Fibroblast of lung (primary cell): ENCODE measurements around the gene GET3. TPM values are rescaled to one million over a fixed set of nuclear protein-coding genes. Genes with fewer than 3 reads are reported as not detected.

Experiments
- DNase-seq, 2 donors: peaks; one replicate each; pipeline versions ENCODE4 v3.0.0 to v3.0.0-alpha.2; 2010; ENCODE audit warnings: low read depth in 2 of 2
- H2AFZ ChIP-seq: 2 replicates; pipeline ENCODE4 v1.5.1; 2012; ENCODE audit warnings: low read length, control low read depth, inconsistent platforms
- H3K27ac ChIP-seq: 2 replicates; pipeline ENCODE4 v1.5.1; 2011; ENCODE audit warnings: low read length, control low read depth; ENCODE audit not compliant: insufficient read depth
- H3K27me3 ChIP-seq: 2 replicates; pipeline ENCODE4 v1.5.1; 2011; ENCODE audit warnings: mild to moderate bottlenecking, low read length; ENCODE audit not compliant: control insufficient read depth, insufficient read depth
- H3K36me3 ChIP-seq: 2 replicates; pipeline ENCODE4 v1.5.1; 2011; ENCODE audit warnings: low read length; ENCODE audit not compliant: control insufficient read depth, insufficient read depth
- H3K4me1 ChIP-seq: 2 replicates; pipeline ENCODE4 v1.5.1; 2011; ENCODE audit warnings: low read length; ENCODE audit not compliant: control insufficient read depth, insufficient read depth; ENCODE audit errors: extremely low read depth
- H3K4me2 ChIP-seq: 2 replicates; pipeline ENCODE4 v1.5.1; 2011; ENCODE audit warnings: low read length, control low read depth; ENCODE audit not compliant: insufficient read depth; ENCODE audit errors: extremely low read depth
- H3K4me3 ChIP-seq, 4 experiments: fragments of 200-600 bp in 1 of 4; sonication (generic) in 1 of 4; replicated peaks in 1 of 4; 2 replicates each; pipeline ENCODE4 v1.5.1; 2011 to 2016; ENCODE audit warnings: low read length in 4 of 4, low read depth in 3 of 4, mild to moderate bottlenecking in 3 of 4, control low read depth in 2 of 4, inconsistent platforms in 1 of 4, mixed read lengths in 1 of 4; ENCODE audit not compliant: insufficient read depth in 1 of 4; ENCODE audit errors: control extremely low read depth in 1 of 4
- H3K79me2 ChIP-seq: 2 replicates; pipeline ENCODE4 v1.5.1; 2012; ENCODE audit warnings: mild to moderate bottlenecking, low read length, inconsistent platforms; ENCODE audit not compliant: control insufficient read depth, insufficient read depth
- H3K9ac ChIP-seq: 2 replicates; pipeline ENCODE4 v1.5.1; 2011; ENCODE audit warnings: mild to moderate bottlenecking, low read length, control low read depth; ENCODE audit not compliant: insufficient read depth
- H3K9me3 ChIP-seq: 2 replicates; pipeline ENCODE4 v1.5.1; 2012; ENCODE audit warnings: low read depth, low read length; ENCODE audit not compliant: control insufficient read depth, insufficient read depth
- H4K20me1 ChIP-seq: 2 replicates; pipeline ENCODE4 v1.5.1; 2011; ENCODE audit warnings: low read length; ENCODE audit not compliant: control insufficient read depth, insufficient read depth; ENCODE audit errors: extremely low read depth
- EZH2 ChIP-seq: IDR thresholded peaks from 2 replicates; pipeline ENCODE4 v1.5.1; 2012; ENCODE audit warnings: low read length, control low read depth, mild to moderate bottlenecking; ENCODE audit errors: missing control alignments
- polyA plus RNA-seq, 2 donors: library from polyadenylated mRNA; depleted of rRNA in 1 of 2; stranded (reverse) in 1 of 2; unstranded in 1 of 2; fragments of >200 nt; gene quantifications; 2 replicates each; pipeline ENCODE4 v1.2.1, GENCODE V29; 2011 to 2012; ENCODE audit warnings: missing spikeins in 1 of 2
- total RNA-seq: library from RNA; depleted of rRNA; stranded (reverse); fragments of >200 nt; gene quantifications from 2 replicates; pipeline ENCODE4 v1.2.1, GENCODE V29; 2014
- TF ChIP-seq, protein P1 (sequence below), 2 donors: IDR thresholded peaks in 1 of 2; conservative IDR thresholded peaks in 1 of 2; 1 replicate in 1 of 2; 2 replicates in 1 of 2; pipeline ENCODE4 v1.5.1; 2011 to 2012; ENCODE audit warnings: low read length in 2 of 2, control low read depth in 1 of 2, inconsistent platforms in 1 of 2, low read depth in 1 of 2, mild to moderate bottlenecking in 1 of 2

Gene GET3
- total and polyA plus RNA-seq, 2 donors (not counting 1 experiment from before 2014, with no cell fraction given): 94.1 to 123 TPM

GRCh38 chr19:12705169-12705568 lies 32.1 kb upstream of the GET3 start:
- Histone ChIP-seq H3K4me2 (no peak overlapping the region), H3K27ac (no peak overlapping the region), H3K36me3 (peaks cover 47% of the 10 kb centered on the region), H3K4me3 (no peak overlapping the region), H3K9ac (no peak overlapping the region), H3K4me1 (no peaks in the 10 kb centered on the region), H3K27me3 (no peaks in the 10 kb centered on the region), H4K20me1 (no peaks in the 10 kb centered on the region), H3K79me2 (no peaks in the 10 kb centered on the region), H2AFZ (no peak overlapping the region), H3K9me3 (no peaks in the 10 kb centered on the region)
- no peak for DNase-seq
- TF ChIP-seq, protein P1, sequence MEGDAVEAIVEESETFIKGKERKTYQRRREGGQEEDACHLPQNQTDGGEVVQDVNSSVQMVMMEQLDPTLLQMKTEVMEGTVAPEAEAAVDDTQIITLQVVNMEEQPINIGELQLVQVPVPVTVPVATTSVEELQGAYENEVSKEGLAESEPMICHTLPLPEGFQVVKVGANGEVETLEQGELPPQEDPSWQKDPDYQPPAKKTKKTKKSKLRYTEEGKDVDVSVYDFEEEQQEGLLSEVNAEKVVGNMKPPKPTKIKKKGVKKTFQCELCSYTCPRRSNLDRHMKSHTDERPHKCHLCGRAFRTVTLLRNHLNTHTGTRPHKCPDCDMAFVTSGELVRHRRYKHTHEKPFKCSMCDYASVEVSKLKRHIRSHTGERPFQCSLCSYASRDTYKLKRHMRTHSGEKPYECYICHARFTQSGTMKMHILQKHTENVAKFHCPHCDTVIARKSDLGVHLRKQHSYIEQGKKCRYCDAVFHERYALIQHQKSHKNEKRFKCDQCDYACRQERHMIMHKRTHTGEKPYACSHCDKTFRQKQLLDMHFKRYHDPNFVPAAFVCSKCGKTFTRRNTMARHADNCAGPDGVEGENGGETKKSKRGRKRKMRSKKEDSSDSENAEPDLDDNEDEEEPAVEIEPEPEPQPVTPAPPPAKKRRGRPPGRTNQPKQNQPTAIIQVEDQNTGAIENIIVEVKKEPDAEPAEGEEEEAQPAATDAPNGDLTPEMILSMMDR (conservative IDR thresholded peaks at IDR 0.05 in 1 of 2, IDR thresholded peaks at IDR 0.05 in 1 of 2; ENCODE audit: low read depth in 1 of 2, low read length in 2 of 2): no peak
- TF ChIP-seq EZH2: no peak

GRCh38 chr19:12705654-12706331 lies 31.5 kb upstream of the GET3 start:
- Histone ChIP-seq H3K4me3 (no peak overlapping the region), H3K27ac (no peak overlapping the region), H3K4me1 (no peaks in the 10 kb centered on the region), H3K79me2 (no peaks in the 10 kb centered on the region), H3K27me3 (no peaks in the 10 kb centered on the region), H2AFZ (no peak overlapping the region), H3K36me3 (peaks cover 49% of the 10 kb centered on the region), H3K9ac (no peak overlapping the region), H3K4me2 (no peak overlapping the region), H4K20me1 (no peaks in the 10 kb centered on the region), H3K9me3 (no peaks in the 10 kb centered on the region)
- no peak for TF ChIP-seq EZH2
- TF ChIP-seq, protein P1 (conservative IDR thresholded peaks at IDR 0.05 in 1 of 2, IDR thresholded peaks at IDR 0.05 in 1 of 2; ENCODE audit: low read depth in 1 of 2, low read length in 2 of 2): no peak
- no peak for DNase-seq

GRCh38 chr19:12706332-12706718 lies 31.0 kb upstream of the GET3 start:
- Histone ChIP-seq H3K4me1 (no peaks in the 10 kb centered on the region), H4K20me1 (no peaks in the 10 kb centered on the region), H3K9ac (no peak overlapping the region), H3K79me2 (peaks cover under 1% of the 10 kb centered on the region), H3K36me3 (peaks cover 52% of the 10 kb centered on the region), H2AFZ (no peak overlapping the region), H3K27ac (no peak overlapping the region), H3K4me2 (no peak overlapping the region), H3K4me3 (no peak overlapping the region), H3K27me3 (no peaks in the 10 kb centered on the region), H3K9me3 (no peaks in the 10 kb centered on the region)
- DNase-seq: no peak
- no peak for TF ChIP-seq EZH2
- TF ChIP-seq, protein P1 (conservative IDR thresholded peaks at IDR 0.05 in 1 of 2, IDR thresholded peaks at IDR 0.05 in 1 of 2; ENCODE audit: low read depth in 1 of 2, low read length in 2 of 2): no peak
